Spleen (tissue), 11 donors: ENCODE data around the gene RAC2. TPM values are rescaled to one million over a fixed set of nuclear protein-coding genes. Genes with fewer than 3 reads are reported as not detected.

Source experiments
- DNase-seq: peaks from one replicate; pipeline ENCODE4 v3.0.0-alpha.2; 2020
- H3K27ac ChIP-seq, 8 donors: fragments of 200-600 bp; sonication (generic) in 7 of 8; 1 replicate in 4 of 8; 2 replicates in 4 of 8; pipeline versions ENCODE4 v1.5.0 to v1.8.0; 2016 to 2021; ENCODE audit warnings: inconsistent platforms in 4 of 8, mild to moderate bottlenecking in 4 of 8, moderate library complexity in 1 of 8
- H3K27me3 ChIP-seq, 7 donors: fragments of 200-600 bp; sonication (generic) in 6 of 7; replicated peaks in 1 of 7; 1 replicate in 4 of 7; 2 replicates in 3 of 7; pipeline versions ENCODE4 v1.5.0 to v1.8.0; 2016 to 2021; ENCODE audit warnings: inconsistent platforms in 3 of 7, mild to moderate bottlenecking in 1 of 7
- H3K36me3 ChIP-seq, 6 donors: fragments of 200-600 bp; sonication (generic) in 5 of 6; 1 replicate in 4 of 6; 2 replicates in 2 of 6; pipeline versions ENCODE4 v1.5.0 to v1.8.0; 2016 to 2021; ENCODE audit warnings: inconsistent platforms in 2 of 6
- H3K4me1 ChIP-seq, 6 donors: fragments of 200-600 bp; sonication (generic) in 5 of 6; 1 replicate in 3 of 6; 2 replicates in 3 of 6; pipeline versions ENCODE4 v1.5.0 to v1.8.0; 2016 to 2021; ENCODE audit warnings: inconsistent platforms in 3 of 6
- H3K4me3 ChIP-seq, 8 donors: fragments of 200-600 bp; sonication (generic) in 7 of 8; 1 replicate in 4 of 8; 2 replicates in 4 of 8; pipeline versions ENCODE4 v1.5.0 to v1.8.0; 2016 to 2021; ENCODE audit warnings: inconsistent platforms in 4 of 8, mild to moderate bottlenecking in 4 of 8, moderate library complexity in 2 of 8
- H3K9me3 ChIP-seq, 8 donors: fragments of 200-600 bp; sonication (generic) in 7 of 8; 1 replicate in 4 of 8; 2 replicates in 4 of 8; pipeline versions ENCODE4 v1.5.0 to v1.8.0; 2016 to 2021; ENCODE audit warnings: inconsistent platforms in 4 of 8
- POLR2A ChIP-seq, 3 donors: fragments of 450-650 bp; IDR thresholded peaks; one replicate each; pipeline ENCODE4 v1.5.1; 2017; ENCODE audit warnings: antibody characterized with exemption in 3 of 3, mild to moderate bottlenecking in 1 of 3
- POLR2AphosphoS5 ChIP-seq, 3 donors: sonication (generic); formaldehyde crosslinking; IDR thresholded peaks; one replicate each; pipeline ENCODE4 v1.5.1; 2017; ENCODE audit warnings: antibody characterized with exemption in 3 of 3
- WGBS, 5 donors: extraction: QIAGEN DNeasy Blood & Tissue Kit in 3 of 5; methylation state at CpG; one replicate each; pipeline versions ENCODE4 v1.1.5 to v1.1.7; 2013 to 2018; 5-methylcytosine and 5-hydroxymethylcytosine counted together
- intact Hi-C: fragments of 100-400 bp; cut with DNase I; formaldehyde crosslinking; loops from one replicate; pipeline ENCODE4 v1.15.0; 2023; ENCODE audit warnings: low total_unique reads
- polyA plus RNA-seq, 3 donors: library from polyadenylated mRNA; stranded (reverse); fragments of 200-250 nt; gene quantifications; one replicate each; pipeline ENCODE4 v1.2.1, GENCODE V29; 2013
- total RNA-seq, 7 donors: library from RNA; depleted of rRNA in 3 of 7; stranded (reverse); fragments of >200 nt in 3 of 7; fragmentation: NEBNext Ultra II Directional in 4 of 7; extraction: Animal tissue kit (Norgen Biotek cat#: 25700) in 4 of 7; gene quantifications; one replicate each; pipeline versions ENCODE4 v1.1.0 to v1.2.1, GENCODE V29; 2016 to 2021
- TF ChIP-seq, protein P1 (sequence below), 11 experiments: fragments of 200-600 bp in 7 of 11; fragments of 450-650 bp in 4 of 11; sonication (generic) in 4 of 11; IDR thresholded peaks in 8 of 11; conservative IDR thresholded peaks in 3 of 11; 1 replicate in 7 of 11; 2 replicates in 4 of 11; pipeline versions ENCODE4 v1.4.0 to v1.8.0; 2016 to 2021; ENCODE audit warnings: antibody characterized with exemption in 11 of 11, inconsistent platforms in 4 of 11, mild to moderate bottlenecking in 1 of 11
- donor health status: healthy with polysubstance abuse.
- donor health status: DM: no; HTN: no; CAD: no; lungs with moderate emphysema.
- donor health status: DM: no; HTN: no; CAD: no.
- donor health status: Bipolar disorder and iron deficiency.
- donor health status: healthy.
- donor health status: DM: no; HTN: no; CAD: no.
- donor health status: DM: yes; HTN: yes; CAD: no.

The RAC2 gene
- total and polyA plus RNA-seq, 10 donors = 270 to 493 (median 393) TPM

DNA sequence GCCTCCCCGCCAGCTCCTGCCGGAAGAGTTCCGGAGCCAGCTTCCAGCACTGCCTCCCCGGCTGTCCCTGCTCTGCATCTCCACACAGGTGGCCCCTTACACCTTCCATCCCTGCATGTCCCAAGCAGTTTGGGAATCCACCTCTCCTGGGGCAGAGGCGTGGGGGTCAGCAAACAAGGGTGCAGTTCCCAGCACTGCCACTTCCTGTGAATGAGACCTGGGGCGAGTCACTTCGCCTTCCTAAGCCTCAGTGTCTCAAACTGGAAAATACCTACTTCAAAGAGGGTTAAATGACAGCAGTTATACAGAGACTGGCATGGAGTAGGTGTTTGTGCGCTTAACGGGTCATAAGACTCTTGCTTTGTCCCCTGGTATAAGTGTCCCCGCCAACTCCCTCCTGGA is 43.5 kb upstream of the RAC2 start:
- H3K4me3 ChIP-seq = no peak overlapping the region
- DNase-seq = peak; percentile 66
- TF ChIP-seq, protein P1, sequence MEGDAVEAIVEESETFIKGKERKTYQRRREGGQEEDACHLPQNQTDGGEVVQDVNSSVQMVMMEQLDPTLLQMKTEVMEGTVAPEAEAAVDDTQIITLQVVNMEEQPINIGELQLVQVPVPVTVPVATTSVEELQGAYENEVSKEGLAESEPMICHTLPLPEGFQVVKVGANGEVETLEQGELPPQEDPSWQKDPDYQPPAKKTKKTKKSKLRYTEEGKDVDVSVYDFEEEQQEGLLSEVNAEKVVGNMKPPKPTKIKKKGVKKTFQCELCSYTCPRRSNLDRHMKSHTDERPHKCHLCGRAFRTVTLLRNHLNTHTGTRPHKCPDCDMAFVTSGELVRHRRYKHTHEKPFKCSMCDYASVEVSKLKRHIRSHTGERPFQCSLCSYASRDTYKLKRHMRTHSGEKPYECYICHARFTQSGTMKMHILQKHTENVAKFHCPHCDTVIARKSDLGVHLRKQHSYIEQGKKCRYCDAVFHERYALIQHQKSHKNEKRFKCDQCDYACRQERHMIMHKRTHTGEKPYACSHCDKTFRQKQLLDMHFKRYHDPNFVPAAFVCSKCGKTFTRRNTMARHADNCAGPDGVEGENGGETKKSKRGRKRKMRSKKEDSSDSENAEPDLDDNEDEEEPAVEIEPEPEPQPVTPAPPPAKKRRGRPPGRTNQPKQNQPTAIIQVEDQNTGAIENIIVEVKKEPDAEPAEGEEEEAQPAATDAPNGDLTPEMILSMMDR (IDR thresholded peaks at IDR 0.05 in 8 of 11, conservative IDR thresholded peaks at IDR 0.05 in 3 of 11) = no peak
- peak in 1 of 3 donors; percentile 64 for TF ChIP-seq POLR2AphosphoS5 (IDR thresholded peaks at IDR 0.05)
- TF ChIP-seq POLR2A (IDR thresholded peaks at IDR 0.05) = no peak
- peak overlapping the region in 3 of 8 donors; percentile 93 to 95 (median 95) for H3K27ac ChIP-seq
- H3K36me3 ChIP-seq = peaks cover 0 to 72% (median 31%) of the 10 kb centered on the region in 6 donors
- WGBS, 5 donors = 83 to 88% (median 88%) methylated on average over 10 of the region's 10 CpGs
- peaks cover 0 to 5% (median 0%) of the 10 kb centered on the region in 8 donors for H3K9me3 ChIP-seq
- H3K27me3 ChIP-seq = peaks cover 0 to 6% (median 0%) of the 10 kb centered on the region in 7 donors
- intact Hi-C loops = no loop called here
- H3K4me1 ChIP-seq = peaks cover 8 to 100% (median 59%) of the 10 kb centered on the region in 6 donors

DNA sequence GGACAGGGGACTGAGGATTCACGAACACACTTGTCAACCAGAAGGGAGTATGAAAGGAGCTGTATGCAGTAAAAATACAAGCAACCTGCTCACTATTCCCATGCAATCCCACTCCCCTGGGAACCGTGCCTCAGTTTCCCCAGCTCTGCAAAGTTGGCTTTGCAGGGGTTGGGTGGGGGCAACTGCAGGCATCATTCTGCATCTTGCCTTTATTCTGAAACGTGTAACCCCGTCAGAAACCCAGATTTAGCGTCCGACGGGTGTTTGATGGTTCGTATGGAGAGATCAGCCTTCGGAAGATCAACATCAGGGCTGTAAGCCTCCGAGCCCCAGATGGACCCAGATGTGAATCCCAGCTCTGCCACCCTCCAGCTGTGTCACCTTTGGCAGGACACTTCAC is 41.9 kb upstream of the RAC2 start:
- no peaks in the 10 kb centered on the region for H3K9me3 ChIP-seq
- peak; percentile 57 for DNase-seq
- H3K4me1 ChIP-seq = peaks cover 13 to 100% (median 70%) of the 10 kb centered on the region in 6 donors
- H3K27me3 ChIP-seq = peaks cover 0 to 6% (median 0%) of the 10 kb centered on the region in 7 donors
- peak overlapping the region in 3 of 8 donors; percentile 65 to 78 (median 77) for H3K4me3 ChIP-seq
- H3K36me3 ChIP-seq = peaks cover 0 to 56% (median 22%) of the 10 kb centered on the region in 6 donors
- 87 to 92% (median 90%) methylated on average over 10 of the region's 10 CpGs for WGBS, 5 donors
- intact Hi-C loops = no loop called here
- peak overlapping the region in 5 of 8 donors; percentile 87 to 95 (median 93) for H3K27ac ChIP-seq
- TF ChIP-seq POLR2A (IDR thresholded peaks at IDR 0.05) (no peak), POLR2AphosphoS5 (IDR thresholded peaks at IDR 0.05) (no peak)
- TF ChIP-seq, protein P1 (IDR thresholded peaks at IDR 0.05 in 8 of 11, conservative IDR thresholded peaks at IDR 0.05 in 3 of 11) = no peak

DNA sequence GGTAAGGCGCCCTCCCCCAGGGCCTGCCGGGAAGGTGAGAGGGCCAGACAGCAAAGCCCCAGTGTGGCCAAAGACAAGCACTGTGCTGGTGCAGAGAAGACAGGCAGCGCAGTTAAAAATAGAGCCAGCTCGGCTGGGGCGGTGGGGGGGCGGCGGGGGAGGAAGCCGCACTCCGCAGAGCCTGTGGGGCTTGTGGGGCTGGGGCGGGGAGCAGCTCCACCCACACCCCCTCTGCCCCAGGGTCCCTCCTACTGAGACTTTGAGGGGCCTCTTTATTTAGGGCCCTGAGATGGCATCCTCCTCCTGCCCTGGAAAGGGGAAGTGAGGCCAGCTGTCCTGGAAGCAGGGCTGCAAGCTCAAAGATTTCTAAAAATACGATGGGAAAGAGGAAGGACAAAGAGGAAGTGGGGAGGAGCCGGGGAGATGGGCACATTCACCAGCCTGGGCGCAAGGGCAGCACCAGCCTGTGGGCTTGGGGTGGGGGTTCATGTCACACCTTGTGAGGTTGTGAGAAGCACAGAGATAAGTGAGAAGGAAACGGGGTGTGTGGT is 40.8 kb upstream of the RAC2 start:
- Histone ChIP-seq H3K4me1 (peaks cover 13 to 100% (median 66%) of the 10 kb centered on the region in 6 donors), H3K4me3 (peak overlapping the region; percentile 44 to 79 (median 65)), H3K9me3 (no peaks in the 10 kb centered on the region), H3K27me3 (peaks cover 0 to 6% (median 0%) of the 10 kb centered on the region in 7 donors), H3K27ac (peak overlapping the region; percentile 58 to 95 (median 90)), H3K36me3 (peaks cover 0 to 46% (median 15%) of the 10 kb centered on the region in 6 donors)
- TF ChIP-seq POLR2A (IDR thresholded peaks at IDR 0.05) = peak in 1 of 3 donors; percentile 60
- peak; percentile 83 to 92 (median 87) for TF ChIP-seq POLR2AphosphoS5 (IDR thresholded peaks at IDR 0.05)
- TF ChIP-seq, protein P1 (IDR thresholded peaks at IDR 0.05 in 8 of 11, conservative IDR thresholded peaks at IDR 0.05 in 3 of 11) = no peak
- intact Hi-C loops = no loop called here
- WGBS, 5 donors = 4 to 16% (median 7%) methylated on average over 13 to 14 of the region's 14 CpGs
- DNase-seq = peak; percentile 94

DNA sequence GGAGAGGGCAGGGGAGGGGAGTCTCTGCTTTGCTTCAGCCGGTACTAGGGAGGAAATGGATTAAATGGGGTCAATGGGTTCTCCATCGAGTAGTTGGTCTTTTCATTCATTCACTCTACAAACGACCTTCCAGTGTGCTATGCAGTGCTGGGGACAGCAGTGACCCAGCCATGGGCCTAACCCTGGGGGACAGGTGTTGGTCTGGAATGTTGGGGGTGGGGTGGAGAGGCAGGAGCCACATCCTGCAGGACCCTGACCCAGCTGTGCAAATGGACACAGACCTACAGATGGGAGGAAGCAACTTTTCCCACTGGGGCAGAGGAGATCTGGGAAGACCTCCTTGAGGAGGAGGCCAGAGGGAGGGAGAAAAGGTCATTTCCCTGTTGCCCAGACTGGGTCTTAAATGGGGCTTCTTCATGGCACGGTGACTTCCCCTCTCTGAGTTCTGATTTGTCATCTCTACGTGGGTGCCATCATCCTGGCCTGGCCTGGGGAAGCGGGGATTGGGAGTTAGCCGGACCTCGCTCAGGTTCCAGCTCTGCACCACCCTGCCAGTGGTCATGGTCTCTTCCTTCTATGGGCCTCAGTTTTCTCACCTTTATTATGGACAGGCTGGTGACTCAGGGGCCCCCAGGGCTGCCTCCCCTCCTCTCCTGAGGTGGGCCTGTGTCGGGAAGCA is 40.2 kb upstream of the RAC2 start:
- H3K27me3 ChIP-seq = peaks cover 0 to 6% (median 0%) of the 10 kb centered on the region in 7 donors
- no peaks in the 10 kb centered on the region for H3K9me3 ChIP-seq
- intact Hi-C loops = no loop called here
- H3K36me3 ChIP-seq = peaks cover 0 to 39% (median 15%) of the 10 kb centered on the region in 6 donors
- H3K4me1 ChIP-seq = peaks cover 13 to 100% (median 67%) of the 10 kb centered on the region in 6 donors
- TF ChIP-seq POLR2AphosphoS5 (IDR thresholded peaks at IDR 0.05) = no peak
- peak overlapping the region; percentile 58 to 95 (median 90) for H3K27ac ChIP-seq
- DNase-seq = peak; percentile 80
- H3K4me3 ChIP-seq = peak overlapping the region; percentile 44 to 79 (median 65)
- WGBS, 5 donors = 12 to 20% (median 20%) methylated on average over 9 of the region's 9 CpGs
